ENCODE measurements around the gene VTI1A. TPM values are rescaled to one million over a fixed set of nuclear protein-coding genes. Genes with fewer than 3 reads are reported as not detected.

Gene VTI1A
- total RNA-seq, 4 donors from 2014 or later = 27.0 to 61.3 (median 49.8) TPM

- H3K27me3 ChIP-seq = no peaks in the 10 kb centered on the region
- no peak for DNase-seq
- no peak for TF ChIP-seq POLR2A (IDR thresholded peaks at IDR 0.05)
- TF ChIP-seq, protein P1, sequence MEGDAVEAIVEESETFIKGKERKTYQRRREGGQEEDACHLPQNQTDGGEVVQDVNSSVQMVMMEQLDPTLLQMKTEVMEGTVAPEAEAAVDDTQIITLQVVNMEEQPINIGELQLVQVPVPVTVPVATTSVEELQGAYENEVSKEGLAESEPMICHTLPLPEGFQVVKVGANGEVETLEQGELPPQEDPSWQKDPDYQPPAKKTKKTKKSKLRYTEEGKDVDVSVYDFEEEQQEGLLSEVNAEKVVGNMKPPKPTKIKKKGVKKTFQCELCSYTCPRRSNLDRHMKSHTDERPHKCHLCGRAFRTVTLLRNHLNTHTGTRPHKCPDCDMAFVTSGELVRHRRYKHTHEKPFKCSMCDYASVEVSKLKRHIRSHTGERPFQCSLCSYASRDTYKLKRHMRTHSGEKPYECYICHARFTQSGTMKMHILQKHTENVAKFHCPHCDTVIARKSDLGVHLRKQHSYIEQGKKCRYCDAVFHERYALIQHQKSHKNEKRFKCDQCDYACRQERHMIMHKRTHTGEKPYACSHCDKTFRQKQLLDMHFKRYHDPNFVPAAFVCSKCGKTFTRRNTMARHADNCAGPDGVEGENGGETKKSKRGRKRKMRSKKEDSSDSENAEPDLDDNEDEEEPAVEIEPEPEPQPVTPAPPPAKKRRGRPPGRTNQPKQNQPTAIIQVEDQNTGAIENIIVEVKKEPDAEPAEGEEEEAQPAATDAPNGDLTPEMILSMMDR (IDR thresholded peaks at IDR 0.05) = no peak
- intact Hi-C loops (cut with DNase I) = no loop called here
- WGBS, 2 donors = 95% methylated on average over 10 of the region's 10 CpGs
- no peak overlapping the region for H3K4me3 ChIP-seq
- H3K27ac ChIP-seq = no peak overlapping the region
- no peaks in the 10 kb centered on the region for H3K9me3 ChIP-seq
- no peaks in the 10 kb centered on the region for H3K4me1 ChIP-seq
- peaks cover 0 to 15% (median 0%) of the 10 kb centered on the region in 3 donors for H3K36me3 ChIP-seq
These were observed 228.6 kb downstream of the VTI1A start for GRCh38 chr10:112675560-112676083.

DNA sequence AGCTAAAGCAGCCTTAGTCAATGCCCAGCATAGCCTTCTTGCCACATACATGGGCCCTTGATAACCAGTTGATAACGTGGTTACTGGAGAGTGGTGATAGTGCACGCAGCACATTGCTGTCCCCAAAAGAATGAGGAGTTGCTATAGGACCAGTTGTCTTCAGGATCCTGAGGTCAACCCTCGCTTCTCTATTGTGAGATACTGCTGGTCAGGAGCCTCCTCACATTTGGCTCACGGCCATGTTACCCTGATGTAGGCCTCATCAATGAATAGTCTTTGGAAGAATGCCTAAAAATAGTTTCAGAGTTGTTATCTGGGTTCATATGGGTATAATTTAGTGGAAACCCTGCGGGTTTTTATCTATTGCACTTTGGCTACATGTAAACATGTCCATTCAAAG is 230.7 kb downstream of the VTI1A start:
- H3K36me3 ChIP-seq = peaks cover 0 to 10% (median 0%) of the 10 kb centered on the region in 3 donors
- intact Hi-C loops (cut with DNase I) = no loop called here
- H3K27ac ChIP-seq = no peak overlapping the region
- no peak for TF ChIP-seq POLR2A (IDR thresholded peaks at IDR 0.05)
- TF ChIP-seq, protein P1 (IDR thresholded peaks at IDR 0.05) = no peak
- DNase-seq = no peak
- 90% methylated on average over 5 of the region's 5 CpGs for WGBS, 2 donors
- H3K27me3 ChIP-seq = no peaks in the 10 kb centered on the region
- no peaks in the 10 kb centered on the region for H3K4me1 ChIP-seq
- H3K9me3 ChIP-seq = no peaks in the 10 kb centered on the region
- no peak overlapping the region for H3K4me3 ChIP-seq

- H3K27me3 ChIP-seq = no peaks in the 10 kb centered on the region
- H3K4me3 ChIP-seq = no peak overlapping the region
- intact Hi-C loops (cut with DNase I) = no loop called here
- TF ChIP-seq, protein P1 (IDR thresholded peaks at IDR 0.05) = no peak
- TF ChIP-seq POLR2A (IDR thresholded peaks at IDR 0.05) = no peak
- H3K4me1 ChIP-seq = no peaks in the 10 kb centered on the region
- H3K36me3 ChIP-seq = peaks cover 0 to 10% (median 0%) of the 10 kb centered on the region in 3 donors
- no peak overlapping the region for H3K27ac ChIP-seq
- WGBS, 2 donors = 78 to 86% methylated on average over 7 of the region's 7 CpGs
- DNase-seq = no peak
- H3K9me3 ChIP-seq = no peaks in the 10 kb centered on the region
These were observed 231.6 kb downstream of the VTI1A start for GRCh38 chr10:112678581-112678980.

DNA sequence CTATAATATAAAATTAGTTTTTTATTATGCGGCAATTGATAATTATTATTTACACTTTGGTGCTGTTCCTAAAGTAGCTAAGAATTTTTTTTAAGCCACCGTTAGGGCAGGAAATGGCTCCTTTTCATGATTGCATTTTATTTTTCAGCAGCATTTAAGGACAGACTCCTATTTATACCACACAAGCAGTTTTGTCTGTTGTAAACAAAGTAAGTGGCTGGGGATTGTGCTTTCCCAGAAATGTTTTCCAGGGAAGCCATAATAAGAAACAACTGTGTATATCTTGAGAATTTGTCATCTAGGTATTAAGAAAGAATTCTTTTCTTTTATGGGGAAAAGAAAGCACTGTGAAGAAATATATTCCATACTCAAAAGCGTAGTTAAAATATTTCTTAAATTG is 232.0 kb downstream of the VTI1A start:
- Histone ChIP-seq H3K27ac (no peak overlapping the region), H3K27me3 (no peaks in the 10 kb centered on the region), H3K4me1 (no peaks in the 10 kb centered on the region), H3K4me3 (no peak overlapping the region), H3K9me3 (no peaks in the 10 kb centered on the region), H3K36me3 (peaks cover 0 to 10% (median 0%) of the 10 kb centered on the region in 3 donors)
- 84 to 85% methylated on average over 3 of the region's 3 CpGs for WGBS, 2 donors
- no peak for DNase-seq
- intact Hi-C loops (cut with DNase I) = no loop called here
- no peak for TF ChIP-seq POLR2A (IDR thresholded peaks at IDR 0.05)
- TF ChIP-seq, protein P1 (IDR thresholded peaks at IDR 0.05) = no peak

DNA sequence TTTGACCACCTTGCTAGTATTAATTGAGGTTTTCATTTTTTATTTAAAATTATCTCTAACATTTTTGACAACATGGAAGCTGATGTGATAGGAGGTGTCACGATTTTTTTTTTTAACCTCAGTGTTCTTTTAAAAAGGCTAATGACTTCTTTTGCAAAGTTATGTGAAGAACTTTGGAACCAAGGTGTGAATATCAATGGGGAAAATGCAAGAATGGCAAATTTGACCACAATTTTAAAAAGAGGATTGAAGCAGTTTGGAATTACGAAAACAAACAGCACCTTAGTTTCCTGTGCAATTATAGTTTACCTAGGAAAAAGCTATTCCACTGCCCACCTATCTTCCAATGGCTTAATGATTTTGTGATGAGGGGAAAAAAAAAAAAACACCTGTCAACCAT is 232.4 kb downstream of the VTI1A start:
- 76 to 84% methylated on average over 2 of the region's 2 CpGs for WGBS, 2 donors
- TF ChIP-seq POLR2A (IDR thresholded peaks at IDR 0.05) = no peak
- TF ChIP-seq, protein P1 (IDR thresholded peaks at IDR 0.05) = no peak

More for the DNA sequence above, 232.4 kb downstream of the VTI1A start:
- Histone ChIP-seq H3K9me3 (no peaks in the 10 kb centered on the region), H3K27ac (no peak overlapping the region), H3K4me1 (no peaks in the 10 kb centered on the region), H3K27me3 (no peaks in the 10 kb centered on the region), H3K4me3 (no peak overlapping the region), H3K36me3 (peaks cover 0 to 10% (median 0%) of the 10 kb centered on the region in 3 donors)
- no peak for DNase-seq
- intact Hi-C loops (cut with DNase I) = no loop called here

All from esophagus squamous epithelium (tissue), 5 donors.